Kidney tubule cell (primary cell): Measurements from ENCODE around the gene BEND5.

Experiments used
- DNase-seq: peaks from one replicate; pipeline ENCODE4 v3.0.0-alpha.2; 2018; ENCODE audit warnings: low spot score

Gene BEND5

GRCh38 chr1:48679859-48680258 lies 96.8 kb downstream of the BEND5 start:
- DNase-seq = no peak

- no peak for DNase-seq
Observed at GRCh38 chr1:48678710-48679505, 97.8 kb downstream of the BEND5 start.
